ENCODE data around the gene COL26A1.
A peak's percentile ranks its signal among the peaks of the same experiment; 100 is the strongest.
"Not testable (repeated sequence)": the region's sequence is repeated elsewhere in the genome, so short reads cannot be mapped to it uniquely, and the experiment has no call there.

The COL26A1 gene

DNA sequence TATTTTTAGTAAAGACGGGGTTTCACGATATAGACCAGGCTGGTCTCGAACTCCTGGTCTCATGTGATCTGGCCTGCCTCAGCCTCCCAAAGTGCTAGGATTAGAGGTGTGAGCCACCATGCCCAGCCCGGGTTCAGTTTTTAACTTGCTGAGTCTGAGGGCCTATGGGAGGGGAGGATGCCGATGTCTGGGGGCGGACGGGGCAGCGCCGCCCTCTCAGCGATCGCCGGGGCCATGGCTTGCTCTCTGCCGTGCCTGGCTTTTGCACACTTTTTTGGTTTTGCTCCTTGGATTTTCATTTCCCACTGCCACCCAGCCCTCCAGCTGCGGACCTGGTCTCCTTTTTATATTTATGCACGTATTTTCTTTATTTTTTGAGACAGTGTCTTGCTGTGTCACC lies 15.2 kb upstream of the COL26A1 start:
- no peaks in the 10 kb centered on the region for H3K36me3 ChIP-seq (ENCODE audit: control insufficient read depth, insufficient read depth, low read length)
- H3K9ac ChIP-seq (ENCODE audit: low read depth, low read length): no peak overlapping the region
- no peak overlapping the region for H3K27ac ChIP-seq (ENCODE audit: low read depth, low read length)
- no peaks in the 10 kb centered on the region for H3K4me1 ChIP-seq (ENCODE audit: control insufficient read depth, insufficient read depth, low read length)
- no peaks in the 10 kb centered on the region for H3K27me3 ChIP-seq (ENCODE audit: control insufficient read depth, insufficient read depth, low read length)
- no peaks in the 10 kb centered on the region for H3K9me3 ChIP-seq (ENCODE audit: control insufficient read depth, insufficient read depth, low read length)
- H3K4me3 ChIP-seq (ENCODE audit: low read depth, low read length): no peak overlapping the region

DNA sequence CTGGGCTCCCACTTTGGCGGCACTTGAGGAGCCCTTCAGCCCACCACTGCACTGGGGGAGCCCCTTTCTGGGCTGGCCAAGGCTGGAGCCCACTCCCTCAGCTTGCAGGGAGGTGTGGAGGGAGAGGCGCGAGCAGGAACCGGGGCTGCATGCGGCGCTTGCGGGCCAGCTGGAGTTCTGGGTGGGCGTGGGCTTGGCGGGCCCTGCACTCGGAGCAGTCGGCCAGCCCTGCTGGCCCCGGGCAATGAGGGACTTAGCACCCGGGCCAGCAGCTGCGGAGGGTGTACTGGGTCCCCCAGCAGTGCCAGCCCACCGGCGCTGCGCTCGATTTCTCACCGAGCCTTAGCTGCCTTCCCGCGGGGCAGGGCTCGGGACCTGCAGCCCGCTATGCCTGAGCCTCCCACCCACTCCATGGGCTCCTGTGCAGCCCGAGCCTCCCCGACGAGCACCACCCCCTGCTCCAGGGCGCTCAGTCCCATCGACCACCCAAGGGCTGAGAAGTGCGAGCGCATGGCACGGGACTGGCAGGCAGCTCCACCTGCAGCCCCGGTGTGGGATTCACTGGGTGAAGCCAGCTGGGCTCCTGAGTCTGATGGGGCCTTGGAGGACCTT lies 14.1 kb upstream of the COL26A1 start:
- not testable (repeated sequence) for H3K9me3 ChIP-seq (ENCODE audit: control insufficient read depth, insufficient read depth, low read length); H3K4me3 ChIP-seq (ENCODE audit: low read depth, low read length); H3K27ac ChIP-seq (ENCODE audit: low read depth, low read length); H3K27me3 ChIP-seq (ENCODE audit: control insufficient read depth, insufficient read depth, low read length); H3K4me1 ChIP-seq (ENCODE audit: control insufficient read depth, insufficient read depth, low read length); H3K36me3 ChIP-seq (ENCODE audit: control insufficient read depth, insufficient read depth, low read length); H3K9ac ChIP-seq (ENCODE audit: low read depth, low read length)

DNA sequence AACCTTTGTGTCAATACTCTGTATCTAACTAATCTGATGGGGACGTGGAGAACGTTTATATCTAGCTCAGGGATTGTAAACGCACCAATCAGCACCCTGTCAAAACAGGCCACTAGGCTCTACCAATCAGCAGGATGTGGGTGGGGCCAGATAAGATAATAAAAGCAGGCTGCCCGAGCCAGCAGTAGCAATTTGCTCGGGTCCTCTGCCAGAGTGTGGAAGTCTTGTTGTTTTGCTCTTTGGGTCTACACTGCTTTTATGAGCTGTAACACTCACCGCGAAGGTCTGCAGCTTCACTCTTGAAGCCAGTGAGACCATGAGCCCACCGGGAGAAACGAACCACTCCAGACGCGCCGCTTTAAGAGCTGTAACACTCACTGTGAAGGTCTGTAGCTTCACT lies 13.4 kb upstream of the COL26A1 start:
- H3K9me3 ChIP-seq (ENCODE audit: control insufficient read depth, insufficient read depth, low read length); H3K27me3 ChIP-seq (ENCODE audit: control insufficient read depth, insufficient read depth, low read length); H3K4me3 ChIP-seq (ENCODE audit: low read depth, low read length); H3K9ac ChIP-seq (ENCODE audit: low read depth, low read length); H3K4me1 ChIP-seq (ENCODE audit: control insufficient read depth, insufficient read depth, low read length); H3K27ac ChIP-seq (ENCODE audit: low read depth, low read length); H3K36me3 ChIP-seq (ENCODE audit: control insufficient read depth, insufficient read depth, low read length): not testable (repeated sequence)

DNA sequence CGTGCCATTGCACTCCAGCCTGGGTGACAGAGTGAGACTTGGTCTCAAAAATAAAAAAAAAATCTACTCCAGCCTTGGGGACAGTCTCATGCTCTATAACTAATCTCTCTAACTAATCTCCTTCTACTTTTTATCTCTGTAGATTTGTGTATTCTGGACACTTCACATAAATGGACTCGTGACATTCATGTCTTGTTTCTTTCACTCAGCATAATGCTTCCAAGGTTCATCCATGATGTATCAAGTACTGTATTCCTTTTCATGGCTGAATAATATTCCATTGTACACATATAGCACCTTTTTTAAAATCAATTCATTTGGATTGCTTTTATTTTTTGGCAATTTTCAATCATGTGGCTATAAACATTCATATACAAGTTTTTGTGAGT lies 9.8 kb upstream of the COL26A1 start:
- Histone ChIP-seq H3K4me3 (ENCODE audit: low read depth, low read length) (no peak overlapping the region), H3K27ac (ENCODE audit: low read depth, low read length) (no peak overlapping the region), H3K9ac (ENCODE audit: low read depth, low read length) (no peak overlapping the region), H3K9me3 (ENCODE audit: control insufficient read depth, insufficient read depth, low read length) (no peaks in the 10 kb centered on the region), H3K27me3 (ENCODE audit: control insufficient read depth, insufficient read depth, low read length) (no peaks in the 10 kb centered on the region), H3K4me1 (ENCODE audit: control insufficient read depth, insufficient read depth, low read length) (no peaks in the 10 kb centered on the region), H3K36me3 (ENCODE audit: control insufficient read depth, insufficient read depth, low read length) (no peaks in the 10 kb centered on the region)

DNA sequence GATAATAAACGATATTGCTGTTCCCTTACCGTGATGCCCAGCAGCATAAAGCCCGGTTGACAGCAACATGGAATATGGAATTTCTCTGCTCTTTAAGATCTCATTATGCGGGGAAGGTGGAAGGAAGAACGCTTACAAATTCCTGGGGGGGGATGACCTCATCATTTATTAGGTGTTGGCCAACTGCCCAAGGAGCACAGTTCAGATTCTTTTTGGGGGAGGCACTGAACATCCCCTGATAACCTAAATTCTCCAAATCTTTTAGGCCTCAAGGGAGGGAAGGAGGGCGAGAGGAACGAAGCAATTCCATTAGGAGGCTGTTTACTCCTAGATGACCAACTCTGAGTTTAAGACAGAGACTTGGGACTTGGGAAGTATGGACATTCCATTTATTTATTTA lies 5.2 kb upstream of the COL26A1 start:
- Histone ChIP-seq H3K4me3 (ENCODE audit: low read depth, low read length) (no peak overlapping the region), H3K27ac (ENCODE audit: low read depth, low read length) (no peak overlapping the region), H3K4me1 (ENCODE audit: control insufficient read depth, insufficient read depth, low read length) (no peaks in the 10 kb centered on the region), H3K36me3 (ENCODE audit: control insufficient read depth, insufficient read depth, low read length) (no peaks in the 10 kb centered on the region), H3K27me3 (ENCODE audit: control insufficient read depth, insufficient read depth, low read length) (peaks cover 8% of the 10 kb centered on the region; the same call in 1 of the 2 replicates), H3K9ac (ENCODE audit: low read depth, low read length) (no peak overlapping the region), H3K9me3 (ENCODE audit: control insufficient read depth, insufficient read depth, low read length) (no peaks in the 10 kb centered on the region)

DNA sequence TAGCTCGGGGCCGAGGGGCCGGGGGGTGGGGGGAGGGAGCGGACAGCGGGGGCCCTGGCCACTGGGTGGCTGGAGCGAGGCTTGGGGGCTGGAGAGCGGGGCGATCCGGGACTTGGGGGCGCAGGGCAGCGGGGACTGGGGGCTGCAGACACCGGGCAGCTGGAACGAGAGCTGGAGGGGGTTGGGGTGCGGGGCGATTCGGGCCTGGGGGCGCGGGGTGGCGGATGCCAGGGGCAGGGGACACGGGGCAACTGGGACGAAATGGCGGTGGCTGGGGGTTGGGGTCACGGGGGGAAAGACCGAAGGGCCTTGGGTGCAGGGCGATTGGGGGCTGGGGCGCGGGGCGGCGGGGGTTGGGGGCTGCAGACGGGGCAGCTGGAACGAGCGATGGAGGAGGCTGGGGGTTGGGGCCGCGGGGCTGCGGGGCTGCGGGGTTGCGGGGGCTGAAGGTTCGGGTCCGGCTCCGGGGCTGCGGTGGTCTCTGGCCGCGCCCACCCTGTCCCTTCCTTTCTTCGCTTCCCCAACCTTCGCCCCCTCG lies 590 bp downstream of the COL26A1 start:
- peaks cover 9% of the 10 kb centered on the region; the same call in 1 of the 2 replicates for H3K27me3 ChIP-seq (ENCODE audit: control insufficient read depth, insufficient read depth, low read length)
- H3K9me3 ChIP-seq (ENCODE audit: control insufficient read depth, insufficient read depth, low read length): no peaks in the 10 kb centered on the region
- peak overlapping the region; percentile 98 for H3K4me3 ChIP-seq (ENCODE audit: low read depth, low read length)
- H3K9ac ChIP-seq (ENCODE audit: low read depth, low read length): peak overlapping the region; percentile 93
- no peaks in the 10 kb centered on the region for H3K36me3 ChIP-seq (ENCODE audit: control insufficient read depth, insufficient read depth, low read length)
- H3K4me1 ChIP-seq (ENCODE audit: control insufficient read depth, insufficient read depth, low read length): no peaks in the 10 kb centered on the region
- H3K27ac ChIP-seq (ENCODE audit: low read depth, low read length): peak overlapping the region; percentile 55

DNA sequence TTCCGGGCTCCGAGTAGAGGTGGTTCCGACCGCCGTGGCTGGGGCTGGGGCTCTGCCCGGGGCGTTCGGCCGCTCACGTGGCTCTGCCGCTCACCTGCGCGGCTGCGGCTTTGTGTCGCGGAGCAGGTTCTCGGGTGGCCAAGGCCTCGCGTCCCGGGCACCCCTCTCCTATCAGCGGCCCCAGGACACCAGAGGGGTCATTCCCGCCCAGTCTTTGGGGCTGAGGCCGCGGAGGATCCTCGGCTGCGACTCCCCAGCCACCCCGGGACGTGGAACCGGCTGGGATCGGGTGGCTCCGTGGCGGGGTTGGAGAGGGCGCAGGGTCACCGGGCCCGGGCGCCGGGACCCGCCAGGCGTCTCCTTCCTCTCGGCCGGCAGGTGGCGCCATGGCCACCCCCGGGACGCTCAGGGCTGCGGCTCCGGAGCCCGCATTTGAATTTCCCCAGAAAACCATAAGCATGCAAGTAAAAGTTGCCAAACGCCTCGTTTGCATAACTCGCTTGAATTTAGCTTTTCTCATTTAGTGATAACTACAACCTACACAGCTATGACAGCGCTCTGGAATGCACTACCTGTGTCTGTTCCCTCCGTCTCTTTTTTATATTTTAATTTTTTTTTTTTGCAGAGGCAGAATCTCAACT lies 1.2 kb downstream of the COL26A1 start:
- peak overlapping the region; percentile 93 for H3K9ac ChIP-seq (ENCODE audit: low read depth, low read length)
- peak overlapping the region; percentile 55 for H3K27ac ChIP-seq (ENCODE audit: low read depth, low read length)
- no peaks in the 10 kb centered on the region for H3K4me1 ChIP-seq (ENCODE audit: control insufficient read depth, insufficient read depth, low read length)
- H3K27me3 ChIP-seq (ENCODE audit: control insufficient read depth, insufficient read depth, low read length): peaks cover 9% of the 10 kb centered on the region; the same call in 1 of the 2 replicates
- H3K36me3 ChIP-seq (ENCODE audit: control insufficient read depth, insufficient read depth, low read length): no peaks in the 10 kb centered on the region
- no peaks in the 10 kb centered on the region for H3K9me3 ChIP-seq (ENCODE audit: control insufficient read depth, insufficient read depth, low read length)
- H3K4me3 ChIP-seq (ENCODE audit: low read depth, low read length): peak overlapping the region; percentile 98

DNA sequence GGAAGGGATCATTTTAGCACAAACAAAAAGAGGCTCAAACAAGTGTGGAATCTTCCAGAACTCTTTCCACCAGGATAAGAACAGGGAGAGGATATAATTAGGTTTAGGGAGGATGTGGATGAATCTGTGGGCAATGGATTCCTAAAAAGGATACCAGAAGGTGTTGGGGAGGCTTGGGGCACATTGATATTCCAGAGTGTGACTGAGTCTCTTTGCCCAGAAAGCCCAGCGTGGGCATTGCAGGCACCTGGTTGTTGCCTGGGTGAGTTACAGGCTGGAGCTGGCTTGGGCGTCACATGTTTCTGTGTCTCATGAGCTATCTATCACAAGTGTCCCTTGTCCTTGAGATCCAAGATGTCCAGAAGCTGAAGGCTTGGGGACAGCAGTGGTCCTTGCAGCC lies 3.3 kb downstream of the COL26A1 start:
- no peak overlapping the region for H3K4me3 ChIP-seq (ENCODE audit: low read depth, low read length)
- H3K27ac ChIP-seq (ENCODE audit: low read depth, low read length): no peak overlapping the region
- H3K9me3 ChIP-seq (ENCODE audit: control insufficient read depth, insufficient read depth, low read length): no peaks in the 10 kb centered on the region
- no peak overlapping the region for H3K9ac ChIP-seq (ENCODE audit: low read depth, low read length)
- H3K4me1 ChIP-seq (ENCODE audit: control insufficient read depth, insufficient read depth, low read length): no peaks in the 10 kb centered on the region
- H3K27me3 ChIP-seq (ENCODE audit: control insufficient read depth, insufficient read depth, low read length): peaks cover 9% of the 10 kb centered on the region; the same call in 1 of the 2 replicates
- no peaks in the 10 kb centered on the region for H3K36me3 ChIP-seq (ENCODE audit: control insufficient read depth, insufficient read depth, low read length)

DNA sequence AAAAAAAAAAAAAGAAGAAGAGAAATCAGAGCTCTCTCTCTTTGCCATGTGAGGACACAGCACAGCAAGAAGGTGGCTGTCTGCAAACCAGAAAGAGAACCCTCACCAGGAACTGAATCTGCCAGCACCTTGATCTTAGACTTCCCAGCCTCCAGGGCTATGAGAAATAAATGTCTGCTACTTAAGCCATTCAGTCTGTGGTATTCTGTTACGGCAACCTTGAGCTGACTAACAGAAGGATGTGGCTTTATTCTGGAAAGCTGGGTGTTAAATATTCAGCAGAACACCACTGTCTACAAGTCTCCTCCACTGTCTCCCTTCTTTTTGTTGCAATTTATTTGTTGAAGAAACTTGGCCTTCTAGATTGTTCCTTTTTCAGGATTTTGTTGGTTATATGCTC lies 5.0 kb downstream of the COL26A1 start:
- H3K36me3 ChIP-seq (ENCODE audit: control insufficient read depth, insufficient read depth, low read length): no peaks in the 10 kb centered on the region
- no peak overlapping the region for H3K27ac ChIP-seq (ENCODE audit: low read depth, low read length)
- H3K9me3 ChIP-seq (ENCODE audit: control insufficient read depth, insufficient read depth, low read length): no peaks in the 10 kb centered on the region
- no peaks in the 10 kb centered on the region for H3K27me3 ChIP-seq (ENCODE audit: control insufficient read depth, insufficient read depth, low read length)
- H3K4me3 ChIP-seq (ENCODE audit: low read depth, low read length): no peak overlapping the region
- H3K4me1 ChIP-seq (ENCODE audit: control insufficient read depth, insufficient read depth, low read length): no peaks in the 10 kb centered on the region
- no peak overlapping the region for H3K9ac ChIP-seq (ENCODE audit: low read depth, low read length)

DNA sequence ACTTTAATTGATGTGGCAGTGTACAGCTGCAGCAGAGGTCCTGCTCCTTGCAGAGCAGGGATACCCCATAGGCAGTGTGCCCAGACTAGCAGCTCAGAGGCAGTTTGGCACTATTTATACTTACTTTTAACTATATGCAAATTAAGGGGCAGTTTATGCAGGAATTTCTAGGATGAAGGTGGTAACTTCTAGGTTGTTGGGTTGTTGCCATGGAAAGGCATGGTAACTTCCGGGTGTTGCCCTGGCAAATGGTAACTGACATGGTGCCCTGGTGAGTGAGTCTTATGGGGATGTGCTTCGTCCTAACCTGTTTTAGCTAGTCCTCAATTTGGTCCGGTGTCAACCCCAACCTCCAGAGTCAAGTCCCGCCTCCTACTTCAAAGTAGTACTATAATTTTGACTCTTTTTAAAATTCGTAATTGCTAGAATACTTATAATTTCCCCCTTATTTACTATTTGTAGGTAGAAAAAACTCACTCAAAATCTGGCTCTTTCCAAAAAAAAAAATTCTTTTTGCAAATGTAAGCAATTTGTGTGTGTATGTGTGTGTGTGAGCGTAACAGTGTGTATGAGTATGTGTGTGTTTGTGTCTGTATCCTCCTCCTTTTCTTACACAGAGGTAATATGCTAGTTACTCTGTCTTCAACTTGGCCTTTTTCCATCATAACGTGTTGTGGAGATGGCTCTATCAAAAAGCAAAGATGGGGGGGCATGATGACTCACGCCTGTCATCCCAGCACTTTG lies 5.9 kb downstream of the COL26A1 start:
- no peaks in the 10 kb centered on the region; the same call in 1 of the 2 replicates for H3K4me1 ChIP-seq (ENCODE audit: control insufficient read depth, insufficient read depth, low read length)
- no peak overlapping the region for H3K27ac ChIP-seq (ENCODE audit: low read depth, low read length)
- no peak overlapping the region for H3K9ac ChIP-seq (ENCODE audit: low read depth, low read length)
- H3K27me3 ChIP-seq (ENCODE audit: control insufficient read depth, insufficient read depth, low read length): no peaks in the 10 kb centered on the region
- H3K4me3 ChIP-seq (ENCODE audit: low read depth, low read length): no peak overlapping the region
- H3K36me3 ChIP-seq (ENCODE audit: control insufficient read depth, insufficient read depth, low read length): no peaks in the 10 kb centered on the region
- H3K9me3 ChIP-seq (ENCODE audit: control insufficient read depth, insufficient read depth, low read length): no peaks in the 10 kb centered on the region

DNA sequence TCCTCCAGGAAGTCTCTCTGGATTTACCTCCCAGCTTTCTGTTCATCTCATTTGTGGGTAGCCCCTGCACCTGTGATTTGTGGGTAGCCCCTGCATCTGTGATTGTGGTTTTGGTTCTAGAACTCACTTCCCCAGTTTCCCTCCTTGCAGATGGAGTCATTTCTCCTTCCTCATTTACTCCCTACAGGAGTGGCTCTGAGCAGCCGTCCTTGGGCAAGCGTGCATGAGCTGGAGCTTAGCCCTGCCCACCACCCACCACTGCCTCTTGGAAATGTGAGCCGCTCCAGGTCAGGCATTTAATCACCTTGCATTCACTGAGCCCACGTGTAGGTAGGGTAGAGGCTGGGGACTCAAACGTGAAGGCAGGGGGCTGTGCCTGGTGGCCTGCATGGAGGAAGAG lies 8.2 kb downstream of the COL26A1 start:
- no peaks in the 10 kb centered on the region for H3K27me3 ChIP-seq (ENCODE audit: control insufficient read depth, insufficient read depth, low read length)
- H3K4me1 ChIP-seq (ENCODE audit: control insufficient read depth, insufficient read depth, low read length): no peaks in the 10 kb centered on the region; the same call in 1 of the 2 replicates
- no peak overlapping the region for H3K27ac ChIP-seq (ENCODE audit: low read depth, low read length)
- no peak overlapping the region for H3K4me3 ChIP-seq (ENCODE audit: low read depth, low read length)
- H3K9me3 ChIP-seq (ENCODE audit: control insufficient read depth, insufficient read depth, low read length): no peaks in the 10 kb centered on the region
- H3K9ac ChIP-seq (ENCODE audit: low read depth, low read length): no peak overlapping the region
- peaks cover 5% of the 10 kb centered on the region; the same call in 1 of the 2 replicates for H3K36me3 ChIP-seq (ENCODE audit: control insufficient read depth, insufficient read depth, low read length)

Data from HUES48 (cell line).